Activated effector memory CD4-positive, alpha-beta T cell treated with Interleukin-2 at 50 U/mL for 16 hours (primary cell): ENCODE measurements around the gene UBA6.
"Not testable (repeated sequence)": the region's sequence is repeated elsewhere in the genome, so short reads cannot be mapped to it uniquely, and the experiment has no call there.

Experiments used
- DNase-seq: peaks from one replicate; pipeline ENCODE4 v3.0.0-alpha.2; 2020

The UBA6 gene

GRCh38 chr4:67700738-67701516 is at the start of gene UBA6:
UBA6 (minus strand) TSS chr4:67701155; CDS start chr4:67701119, 36 bp downstream.
- peak; percentile 92 for DNase-seq

- DNase-seq = no peak
These were observed 49.7 kb upstream of the UBA6 start for GRCh38 chr4:67750691-67751090.

DNA sequence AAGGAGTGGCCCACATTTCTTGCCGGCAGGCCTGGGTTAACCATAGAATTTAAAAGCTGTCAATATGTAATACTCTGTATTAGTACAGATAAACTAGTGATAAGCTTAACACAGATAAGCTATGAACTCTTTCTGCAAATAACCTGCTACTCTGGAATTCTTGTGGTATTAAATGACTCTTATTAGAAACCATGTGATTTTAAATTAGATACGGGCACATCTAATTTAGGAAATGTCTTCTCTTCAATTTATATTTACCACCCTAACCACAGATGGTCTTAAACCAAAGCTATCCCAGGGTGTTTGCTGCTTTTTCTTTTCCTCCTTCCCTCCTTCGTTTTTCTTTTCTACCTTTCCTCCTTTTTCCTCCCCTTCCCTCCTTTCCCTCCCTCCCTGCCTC is 48.3 kb upstream of the UBA6 start:
- DNase-seq = no peak

DNA sequence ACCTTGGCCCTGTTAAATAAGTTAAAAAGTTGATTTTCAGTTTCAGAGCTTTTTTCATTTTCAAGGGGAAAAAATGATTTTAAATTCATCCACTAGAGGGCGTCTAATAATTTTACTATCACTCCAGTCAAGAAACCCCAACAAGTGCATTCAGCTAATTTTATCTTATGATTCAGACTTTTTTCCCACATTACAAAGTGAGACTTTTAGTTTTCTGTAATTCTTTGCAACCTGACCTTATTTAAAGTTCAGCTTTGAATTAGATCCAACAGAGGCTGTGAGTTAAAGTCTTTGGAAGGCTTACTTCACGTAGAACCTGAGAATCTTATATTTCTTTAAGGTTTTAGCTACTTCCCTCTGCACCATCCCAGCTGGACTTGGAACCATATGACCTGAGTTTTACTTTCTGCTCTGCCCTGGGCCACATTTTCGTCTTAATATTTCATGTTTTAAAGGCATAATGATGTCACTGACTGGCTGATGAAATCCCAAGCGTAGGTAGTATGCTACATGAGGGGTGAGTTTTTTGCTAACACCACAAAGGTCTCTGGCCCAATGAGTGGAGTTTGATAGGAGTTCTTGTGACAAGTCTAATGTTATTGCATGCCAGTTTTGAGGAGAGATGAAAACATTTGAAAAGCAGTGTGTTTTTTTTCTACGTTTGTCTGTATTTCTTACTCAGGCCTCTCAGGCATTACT is 46.0 kb upstream of the UBA6 start:
- no peak for DNase-seq

GRCh38 chr4:67744561-67745283 is 43.8 kb upstream of the UBA6 start:
- no peak for DNase-seq

DNA sequence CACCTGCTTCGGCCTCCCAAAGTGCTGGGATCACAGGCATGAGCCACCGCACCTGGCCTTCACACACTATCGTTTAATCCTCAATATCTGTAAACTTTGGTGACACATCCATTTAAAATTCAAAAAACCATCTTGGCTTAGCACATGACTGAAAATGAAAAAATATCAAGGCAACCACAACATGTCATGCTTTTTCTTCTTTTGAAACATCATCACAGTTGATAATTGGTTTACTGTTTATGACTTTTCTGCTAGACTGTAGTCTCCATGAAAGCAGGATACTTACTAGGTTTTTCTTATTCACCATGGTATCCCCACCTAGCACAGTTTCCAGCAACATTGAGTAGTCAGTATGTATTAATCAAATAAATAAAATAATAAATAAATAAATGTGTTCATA is 42.2 kb upstream of the UBA6 start:
- DNase-seq = no peak

DNA sequence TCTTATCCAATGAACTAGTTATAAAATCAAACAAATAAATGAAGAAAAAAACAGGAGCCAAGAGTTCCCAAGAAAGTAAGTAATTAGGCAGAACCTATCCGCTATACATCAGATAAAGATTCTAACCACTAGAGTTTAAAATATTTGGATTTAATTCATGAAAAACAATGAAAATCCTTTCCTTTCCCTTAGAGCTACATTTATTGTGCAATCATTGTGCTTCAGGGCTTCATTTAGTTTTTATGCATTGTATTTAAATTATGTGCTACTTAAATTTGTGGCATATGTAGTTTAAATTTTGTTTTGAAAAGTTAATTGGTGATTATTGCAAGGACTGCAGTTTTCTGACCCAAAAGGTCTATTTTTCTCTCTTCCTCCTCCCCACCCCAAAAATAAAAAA is 35.3 kb upstream of the UBA6 start:
- no peak for DNase-seq

DNA sequence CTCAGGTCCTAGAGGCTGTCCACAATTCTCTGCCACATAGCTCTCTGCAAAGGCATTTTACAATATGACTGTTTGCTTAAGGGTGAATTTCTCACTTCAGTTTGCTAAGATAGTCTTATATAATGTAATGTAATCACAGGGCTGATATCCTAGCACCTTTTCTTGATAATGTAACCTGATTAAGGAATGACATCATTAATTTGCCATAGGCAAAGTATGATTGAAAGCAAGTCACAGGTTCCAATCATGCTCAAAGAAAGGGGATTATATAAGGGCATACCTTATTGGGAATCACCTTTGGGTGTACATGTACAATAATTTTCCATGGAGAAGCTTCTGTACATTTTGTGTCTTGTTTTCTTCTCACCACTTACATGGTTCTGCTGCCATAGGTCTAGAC is 34.4 kb upstream of the UBA6 start:
- no peak for DNase-seq

GRCh38 chr4:67730511-67730910 is 29.6 kb upstream of the UBA6 start:
- not testable (repeated sequence) for DNase-seq

DNA sequence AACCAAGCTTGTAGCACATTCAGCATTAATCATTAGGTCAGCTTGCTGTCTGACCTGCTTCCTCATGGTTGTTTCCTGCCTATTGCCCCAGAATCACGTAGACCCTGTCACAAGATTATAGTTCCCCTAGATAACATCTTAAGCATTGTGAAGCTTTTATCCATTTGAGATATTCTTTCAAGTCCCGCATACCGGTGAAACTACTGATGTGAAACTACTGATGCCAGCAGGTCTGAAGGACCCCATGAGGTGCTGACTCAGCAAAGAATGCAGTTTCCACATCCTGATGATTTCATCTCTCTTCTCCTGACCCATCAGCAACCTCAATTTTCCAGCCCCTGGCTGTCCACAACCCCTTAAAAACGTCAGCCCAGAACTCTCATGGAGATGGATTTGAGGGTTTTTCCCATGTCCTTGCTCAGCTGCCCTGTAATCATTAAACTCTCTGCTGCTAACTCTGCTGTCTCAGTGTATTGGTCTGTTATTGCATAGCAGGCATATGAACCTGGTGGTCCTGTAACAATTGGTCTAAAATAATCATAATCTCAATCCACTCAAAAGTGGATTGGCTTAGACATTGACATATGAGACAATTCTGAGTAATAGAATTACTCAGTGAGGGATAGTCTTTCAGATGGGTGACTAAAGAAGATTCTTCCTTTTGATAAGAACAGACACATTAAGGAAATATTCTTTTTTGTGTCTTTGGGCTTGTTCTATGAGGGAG is 26.3 kb upstream of the UBA6 start:
- no peak for DNase-seq

- DNase-seq = no peak
These were observed 25.0 kb upstream of the UBA6 start for GRCh38 chr4:67725981-67726380.

GRCh38 chr4:67725132-67725531 is 24.2 kb upstream of the UBA6 start:
- DNase-seq = no peak

GRCh38 chr4:67723949-67724348 is 23.0 kb upstream of the UBA6 start:
- DNase-seq = no peak

DNA sequence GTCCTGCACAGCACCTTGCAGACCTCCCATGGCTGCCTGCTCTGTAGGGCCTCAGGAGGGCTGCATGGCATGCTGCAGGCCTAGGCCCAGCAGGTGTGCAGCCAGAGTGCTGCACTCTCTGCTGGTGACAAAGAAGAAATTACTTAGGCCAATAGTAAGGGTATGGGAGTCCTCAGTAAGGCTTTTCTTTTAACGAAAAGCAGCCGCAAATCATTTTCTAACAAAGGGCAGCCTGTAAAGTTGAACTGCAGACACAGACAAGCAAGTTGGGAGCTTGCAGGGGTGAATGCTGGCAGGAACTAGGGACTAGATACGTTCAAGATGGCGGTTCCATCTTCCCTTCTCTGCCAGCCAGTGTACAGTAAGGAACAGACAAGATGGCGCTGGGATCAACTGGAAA is 22.4 kb upstream of the UBA6 start:
- DNase-seq = no peak

DNA sequence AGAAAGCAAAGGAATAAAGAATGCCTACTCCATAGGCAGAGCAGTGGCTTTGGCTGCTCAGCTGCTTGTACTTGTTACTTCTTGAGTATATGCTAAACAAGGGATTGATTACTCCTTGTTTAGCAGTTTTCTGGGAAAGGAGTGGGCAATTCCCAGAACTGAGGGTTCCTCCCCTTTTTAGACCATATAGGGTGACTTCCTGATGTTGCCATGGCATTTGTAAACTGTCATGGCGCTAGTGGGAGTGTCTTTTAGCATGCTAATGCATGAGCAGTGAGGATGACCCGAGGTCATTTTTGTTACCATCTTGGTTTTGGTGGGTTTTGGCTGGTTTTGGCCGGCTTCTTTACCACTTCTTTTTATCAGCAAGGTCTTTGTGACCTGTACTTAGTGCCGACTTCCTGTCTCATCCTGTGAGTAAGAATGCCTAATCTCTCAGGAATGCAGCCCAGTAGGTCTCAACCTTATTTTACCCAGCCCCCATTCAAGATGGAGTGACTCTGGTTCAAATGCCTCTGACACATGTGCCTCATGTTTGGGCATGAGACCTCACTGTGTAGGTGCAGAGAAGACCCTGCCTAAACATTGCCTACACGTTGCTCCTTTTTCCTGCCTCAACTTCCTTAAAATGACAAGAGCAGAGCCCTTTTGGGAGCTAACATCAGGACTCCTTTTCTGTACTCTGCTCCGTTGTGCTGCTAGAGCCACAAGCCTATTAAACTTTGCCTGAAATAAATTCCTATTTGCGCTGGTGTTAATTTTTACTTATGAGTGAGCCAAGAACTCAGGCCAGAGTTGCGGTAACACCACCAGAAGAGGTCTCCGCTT is 21.0 kb upstream of the UBA6 start:
- no peak for DNase-seq

- DNase-seq = no peak
These were observed 20.4 kb upstream of the UBA6 start for GRCh38 chr4:67721315-67721769.

DNA sequence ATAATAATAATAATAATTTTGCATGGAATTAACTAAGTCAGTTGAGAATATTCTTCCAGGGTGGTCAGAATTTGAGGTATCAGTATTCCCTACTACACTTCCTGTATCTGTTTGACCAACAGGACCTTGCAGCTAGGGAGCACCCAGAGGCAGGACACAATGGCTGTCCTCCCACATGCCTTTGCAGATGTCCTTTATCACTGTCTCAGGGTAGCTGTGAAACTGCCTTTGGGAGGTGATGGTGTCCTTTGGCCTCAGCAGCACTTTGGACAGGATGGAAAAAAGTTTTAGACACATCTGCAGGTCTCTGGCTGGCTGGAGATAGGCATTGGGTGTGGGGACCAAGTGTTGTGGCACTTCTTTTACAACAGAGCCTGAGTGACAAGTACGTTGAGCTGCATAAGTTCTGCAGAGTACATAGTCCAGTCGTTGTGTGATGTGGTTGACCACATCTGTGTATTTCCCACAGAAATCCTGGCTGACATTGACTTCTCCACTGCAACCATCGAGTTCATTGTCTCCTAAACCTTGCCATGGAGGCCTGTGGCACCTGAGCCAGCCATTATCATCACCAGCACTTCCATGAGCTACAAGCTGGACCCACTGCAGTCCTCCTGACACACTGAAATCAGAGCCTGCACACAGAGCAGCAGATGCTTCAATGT is 19.1 kb upstream of the UBA6 start:
- no peak for DNase-seq

- DNase-seq = no peak
These were observed 17.9 kb upstream of the UBA6 start for GRCh38 chr4:67718848-67719247.

- no peak for DNase-seq
These were observed 16.6 kb upstream of the UBA6 start for GRCh38 chr4:67717586-67717985.

- DNase-seq = no peak
These were observed 14.0 kb upstream of the UBA6 start for GRCh38 chr4:67714955-67715354.

- no peak for DNase-seq
These were observed 13.3 kb upstream of the UBA6 start for GRCh38 chr4:67714248-67714583.
